ENCODE data around the gene HADHA. TPM values are rescaled to one million over a fixed set of nuclear protein-coding genes. Genes with fewer than 3 reads are reported as not detected.

The HADHA gene
- total RNA-seq, 2 experiments from 2014 or later: 117 to 145 TPM

GRCh38 chr2:26161926-26162325 lies 82.5 kb downstream of the HADHA start:
- H3K4me1 Mint-ChIP-seq: no peaks in the 10 kb centered on the region
- no peak overlapping the region for H3K4me3 Mint-ChIP-seq
- ATAC-seq (no peak), DNase-seq (no peak)
- CTCF ChIA-PET: no interaction called here
- no peak overlapping the region for H3K27ac Mint-ChIP-seq
- H3K36me3 Mint-ChIP-seq: no peaks in the 10 kb centered on the region
- H3K27me3 Mint-ChIP-seq: peaks cover 12% of the 10 kb centered on the region
- H3K9me3 Mint-ChIP-seq (ENCODE audit: low read depth): no peaks in the 10 kb centered on the region

DNA sequence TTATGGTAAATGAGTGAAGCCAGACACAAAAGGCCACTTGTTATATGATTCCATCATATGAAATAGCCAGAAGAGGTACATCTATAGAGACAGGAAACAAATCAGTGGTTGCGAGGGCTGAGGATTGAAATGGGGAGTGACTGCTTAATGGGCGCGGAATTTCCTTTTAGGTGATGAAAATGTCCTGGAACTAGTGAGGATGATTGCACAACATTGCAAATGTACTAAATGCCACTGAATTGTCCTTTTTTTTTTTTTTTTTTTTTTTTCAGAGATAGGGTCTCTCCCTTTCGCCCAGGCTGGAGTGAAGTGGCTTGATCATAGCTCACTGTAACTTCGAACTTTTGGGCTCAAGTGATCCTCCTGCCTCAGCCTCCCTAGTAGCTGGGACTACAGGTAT lies 86.9 kb downstream of the HADHA start:
- ATAC-seq: no peak
- no peak overlapping the region for H3K4me3 Mint-ChIP-seq
- H3K36me3 Mint-ChIP-seq: no peaks in the 10 kb centered on the region
- CTCF ChIA-PET: no interaction called here
- H3K27ac Mint-ChIP-seq: no peak overlapping the region
- no peak for DNase-seq
- no peaks in the 10 kb centered on the region for H3K4me1 Mint-ChIP-seq
- no peaks in the 10 kb centered on the region for H3K9me3 Mint-ChIP-seq (ENCODE audit: low read depth)
- H3K27me3 Mint-ChIP-seq: peaks cover 15% of the 10 kb centered on the region

DNA sequence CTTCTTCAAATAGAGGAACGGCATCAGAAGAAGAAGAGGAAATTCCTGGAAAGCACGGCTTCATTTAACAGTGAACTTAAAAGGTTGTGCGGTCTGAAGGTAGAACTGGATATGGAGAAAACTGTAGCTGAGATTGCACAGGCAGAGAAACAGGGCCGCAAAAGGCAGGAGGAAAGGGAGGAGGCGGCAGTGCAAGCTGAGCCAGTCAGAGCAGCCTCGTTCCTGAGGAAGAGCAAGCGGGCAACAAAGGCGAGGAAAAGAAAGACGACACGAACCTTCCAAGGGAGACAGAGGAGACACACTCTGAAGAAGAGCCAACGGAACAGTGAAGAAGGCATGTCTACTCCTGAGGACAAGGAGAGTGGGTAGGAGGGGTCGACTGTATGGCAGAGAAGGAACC lies 94.2 kb downstream of the HADHA start:
- no peak for DNase-seq
- Mint-ChIP-seq H3K36me3 (no peaks in the 10 kb centered on the region), H3K4me3 (no peak overlapping the region), H3K27me3 (peaks cover 37% of the 10 kb centered on the region), H3K4me1 (no peaks in the 10 kb centered on the region), H3K27ac (no peak overlapping the region), H3K9me3 (ENCODE audit: low read depth) (no peaks in the 10 kb centered on the region)
- no peak for ATAC-seq
- CTCF ChIA-PET: interaction anchor here (1.3 to 1.4 kb wide), 2 partner anchors 158 to 159 kb away, joined by 3 read pairs; no protein-coding TSS in a partner anchor

- no peak overlapping the region for H3K27ac Mint-ChIP-seq
- ATAC-seq (no peak), DNase-seq (no peak)
- CTCF ChIA-PET: interaction anchor here (1.2 to 1.8 kb wide), 3 partner anchors 12 to 296 kb away, joined by 3 to 6 read pairs (median 3); no protein-coding TSS in a partner anchor
- no peaks in the 10 kb centered on the region for H3K9me3 Mint-ChIP-seq (ENCODE audit: low read depth)
- no peaks in the 10 kb centered on the region for H3K36me3 Mint-ChIP-seq
- H3K4me3 Mint-ChIP-seq: no peak overlapping the region
- peaks cover 2% of the 10 kb centered on the region for H3K4me1 Mint-ChIP-seq
- H3K27me3 Mint-ChIP-seq: peaks cover 31% of the 10 kb centered on the region
Observed at GRCh38 chr2:26148501-26148900, 95.9 kb downstream of the HADHA start.

DNA sequence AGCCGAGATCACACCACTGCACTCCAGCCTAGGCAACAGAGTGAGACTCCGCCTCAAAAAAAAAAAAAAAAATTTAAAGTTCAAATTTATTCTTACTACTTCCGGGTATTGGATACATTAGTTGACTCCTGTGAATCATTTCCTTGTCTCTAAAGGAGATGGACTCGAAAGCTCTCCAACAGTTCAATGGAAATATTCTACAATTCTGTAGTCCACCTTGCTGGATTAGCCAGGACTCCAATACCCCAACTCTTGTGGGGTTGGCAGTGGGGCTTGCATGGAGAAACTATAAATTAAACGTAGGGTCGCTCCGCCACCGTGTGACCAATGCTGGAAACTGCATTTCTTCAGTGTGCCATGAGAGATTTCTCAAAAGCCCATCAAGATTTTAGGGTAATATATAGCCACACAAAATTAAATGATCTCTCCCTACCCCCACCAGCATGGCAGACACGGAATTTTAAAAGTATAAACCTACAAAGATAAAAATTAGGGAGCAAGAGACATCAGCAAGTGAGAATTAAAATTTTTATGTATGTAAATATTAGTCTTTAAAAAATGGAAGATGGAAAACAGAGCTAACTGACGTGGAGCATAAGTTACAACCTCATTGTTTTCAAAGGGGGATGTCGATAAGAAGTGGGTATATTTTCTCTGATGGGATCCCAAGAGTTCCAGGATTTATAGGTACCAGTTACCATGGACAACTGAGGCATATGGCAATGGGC lies 99.3 kb downstream of the HADHA start:
- H3K36me3 Mint-ChIP-seq: no peaks in the 10 kb centered on the region
- CTCF ChIA-PET: interaction anchor here (0.6 to 4.7 kb wide), 20 partner anchors 11 to 704 kb away, joined by 3 to 67 read pairs (median 4); no protein-coding TSS in a partner anchor
- peaks cover 2% of the 10 kb centered on the region for H3K4me1 Mint-ChIP-seq
- ATAC-seq (peak; percentile 76), DNase-seq (peak; percentile 78)
- H3K9me3 Mint-ChIP-seq (ENCODE audit: low read depth): no peaks in the 10 kb centered on the region
- H3K4me3 Mint-ChIP-seq: no peak overlapping the region
- H3K27me3 Mint-ChIP-seq: peaks cover 13% of the 10 kb centered on the region
- no peak overlapping the region for H3K27ac Mint-ChIP-seq

GRCh38 chr2:26144031-26144430 lies 100.4 kb downstream of the HADHA start:
- Mint-ChIP-seq H3K27ac (no peak overlapping the region), H3K4me3 (no peak overlapping the region), H3K4me1 (peaks cover 2% of the 10 kb centered on the region), H3K9me3 (ENCODE audit: low read depth) (no peaks in the 10 kb centered on the region), H3K36me3 (no peaks in the 10 kb centered on the region), H3K27me3 (peaks cover 6% of the 10 kb centered on the region)
- DNase-seq: no peak
- CTCF ChIA-PET: interaction anchor here (0.8 to 4.7 kb wide), 8 partner anchors 20 to 293 kb away, joined by 3 to 67 read pairs (median 6); no protein-coding TSS in a partner anchor
- ATAC-seq: no peak

DNA sequence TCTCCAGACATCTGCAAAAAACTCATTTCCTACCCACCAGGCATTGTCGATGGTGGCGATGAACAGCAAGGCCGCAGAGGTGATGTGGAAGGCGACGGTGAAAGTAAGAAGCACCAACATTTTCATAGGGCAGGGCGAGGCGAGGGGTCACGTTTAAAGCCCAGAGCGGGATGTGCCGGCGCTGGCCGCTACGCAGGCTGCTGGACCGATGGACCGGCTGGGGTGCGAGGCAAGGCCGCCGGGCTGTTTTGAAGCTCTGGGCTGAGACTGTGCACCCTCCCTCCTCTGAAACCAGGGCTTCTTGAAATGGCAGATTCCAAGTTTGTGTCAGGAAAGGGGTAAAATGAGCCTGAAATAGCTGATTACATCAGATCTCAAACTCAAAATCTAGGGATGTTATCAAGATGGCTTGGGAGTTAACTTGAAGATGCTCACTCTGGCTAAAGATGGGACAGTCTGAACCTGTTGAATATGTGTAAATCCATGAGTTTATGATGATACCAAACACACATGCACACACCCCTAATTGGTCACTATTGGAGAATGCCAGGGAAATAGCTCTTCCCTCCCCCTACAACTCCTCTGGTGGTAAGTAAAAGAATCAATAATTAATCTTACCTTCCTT lies 103.2 kb downstream of the HADHA start:
- Mint-ChIP-seq H3K27ac (no peak overlapping the region), H3K27me3 (no peaks in the 10 kb centered on the region), H3K4me3 (no peak overlapping the region), H3K4me1 (peaks cover 2% of the 10 kb centered on the region), H3K36me3 (peaks cover 2% of the 10 kb centered on the region), H3K9me3 (ENCODE audit: low read depth) (no peaks in the 10 kb centered on the region)
- ATAC-seq (no peak), DNase-seq (no peak)
- CTCF ChIA-PET: interaction anchor here (1.2 to 1.9 kb wide), 3 partner anchors 53 to 151 kb away, joined by 4 to 6 read pairs (median 4); no protein-coding TSS in a partner anchor

Other genes starting within 250 kb of the HADHA start
- 100 to 1,000 TPM; 121 to 128 TPM for gene RAB10, start 210.5 kb downstream of the HADHA start, total RNA-seq
- 1 to 10 TPM; 2.5 to 4.5 TPM for gene GAREM2, start 71.5 kb downstream of the HADHA start, total RNA-seq
- gene HADHB, start 307 bp upstream of the HADHA start, total RNA-seq: 10 to 100 TPM; 55.8 to 83.5 TPM
- 10 to 100 TPM; 38.4 to 41.3 TPM for gene SELENOI, start 101.5 kb upstream of the HADHA start, total RNA-seq
- 1 to 10 TPM; 3.7 to 4.6 TPM for gene ADGRF3, start 102.2 kb upstream of the HADHA start, total RNA-seq
- gene DRC1, start 157.3 kb upstream of the HADHA start, total RNA-seq: not detected
- 100 to 1,000 TPM in 1 of 2 experiments, 10 to 100 TPM in 1; 35.1 to 115 TPM for gene OTOF, start 233.5 kb upstream of the HADHA start, total RNA-seq